HG02884 (cell line): Measurements from ENCODE around the gene TBC1D17.
"Not testable (repeated sequence)": the region's sequence is repeated elsewhere in the genome, so short reads cannot be mapped to it uniquely, and the experiment has no call there.

Experiments
- ATAC-seq: cut with Tn5 transposase; IDR thresholded peaks from one replicate; pipeline ENCODE4 v1.9.1; 2021; ENCODE audit warnings: mild to moderate bottlenecking, moderate library complexity; ENCODE audit not compliant: unreplicated experiment

TBC1D17 gene

GRCh38 chr19:49916839-49917733 lies 39.6 kb downstream of the TBC1D17 start:
- no peak for ATAC-seq

GRCh38 chr19:49918089-49918488 lies 40.6 kb downstream of the TBC1D17 start:
- ATAC-seq: no peak

GRCh38 chr19:49920624-49921363 lies 43.3 kb downstream of the TBC1D17 start:
- ATAC-seq: no peak

- no peak for ATAC-seq
These were observed 44.6 kb downstream of the TBC1D17 start for GRCh38 chr19:49921871-49922795.

- ATAC-seq: no peak
These were observed 45.8 kb downstream of the TBC1D17 start for GRCh38 chr19:49923055-49924003.

GRCh38 chr19:49924004-49924880 lies 46.7 kb downstream of the TBC1D17 start:
- no peak for ATAC-seq

- not testable (repeated sequence) for ATAC-seq
These were observed 47.3 kb downstream of the TBC1D17 start for GRCh38 chr19:49924881-49925210.

GRCh38 chr19:49925486-49925885 lies 48.0 kb downstream of the TBC1D17 start:
- ATAC-seq: no peak

- no peak for ATAC-seq
These were observed 49.0 kb downstream of the TBC1D17 start for GRCh38 chr19:49926515-49926914.

GRCh38 chr19:49927526-49928264 lies 50.2 kb downstream of the TBC1D17 start:
- no peak for ATAC-seq

- peak; percentile 35 for ATAC-seq
These were observed 51.7 kb downstream of the TBC1D17 start, which contains the start of the genes ATF5 and NUP62 for GRCh38 chr19:49929121-49929610. Gene ATF5, plus strand, starts transcription at chr19:49929205. Its CDS starts 1,646 bp downstream, at chr19:49930851. Gene NUP62, minus strand, starts transcription at chr19:49929504. Its CDS starts 19,697 bp downstream, at chr19:49909807.

GRCh38 chr19:49929611-49930482 lies 52.3 kb downstream of the TBC1D17 start:
- ATAC-seq: peak; percentile 48

- no peak for ATAC-seq
These were observed 53.0 kb downstream of the TBC1D17 start for GRCh38 chr19:49930483-49931011.

- ATAC-seq: no peak
These were observed 54.0 kb downstream of the TBC1D17 start for GRCh38 chr19:49931293-49932040.

- no peak for ATAC-seq
These were observed 54.5 kb downstream of the TBC1D17 start for GRCh38 chr19:49932041-49932451.

- no peak for ATAC-seq
These were observed 55.2 kb downstream of the TBC1D17 start for GRCh38 chr19:49932731-49933131.
